AG04450 (cell line): Measurements from ENCODE around the gene GRB2. TPM values are rescaled to one million over a fixed set of nuclear protein-coding genes. Genes with fewer than 3 reads are reported as not detected.
"Not testable (repeated sequence)": the region's sequence is repeated elsewhere in the genome, so short reads cannot be mapped to it uniquely, and the experiment has no call there.

Source experiments
- CTCF ChIA-PET: fragments of 300-600, 350-600 bp; formaldehyde crosslinking; extraction: SDS; loops from one replicate; lab custom pipeline; 2022; ENCODE audit warnings: antibody characterized with exemption, inconsistent platforms; lab: Charles Lee
- POLR2A ChIA-PET: fragments of 350-600 bp; formaldehyde crosslinking; extraction: SDS; loops from one replicate; lab custom pipeline; 2021; ENCODE audit warnings: antibody characterized with exemption, inconsistent platforms; lab: Yijun Ruan, JAX
- DNase-seq: peaks from one replicate; pipeline ENCODE4 v3.0.0-alpha.2; 2011; ENCODE audit warnings: low read depth, low spot score
- H3K27ac ChIP-seq: one replicate; pipeline ENCODE4 v1.5.1; 2012; ENCODE audit warnings: low read depth, low read length, control low read depth
- H3K27me3 ChIP-seq: one replicate; pipeline ENCODE4 v1.6.0; 2012; ENCODE audit warnings: low read length; ENCODE audit not compliant: control insufficient read depth, insufficient read depth
- H3K4me3 ChIP-seq: 2 replicates; pipeline ENCODE4 v1.5.1; 2011; ENCODE audit warnings: mild to moderate bottlenecking, low read depth, low read length, control low read depth
- H3K9me3 ChIP-seq: 2 replicates; pipeline ENCODE4 v1.5.1; 2012; ENCODE audit warnings: low read length; ENCODE audit not compliant: control insufficient read depth, insufficient read depth
- CTCF ChIP-seq: IDR thresholded peaks from 2 replicates; pipeline ENCODE4 v1.5.1; 2011; ENCODE audit warnings: low read depth, low read length, control low read depth, inconsistent platforms
- polyA plus RNA-seq: library from polyadenylated mRNA; depleted of rRNA; stranded (reverse); fragments of >200 nt; gene quantifications from 2 replicates; pipeline ENCODE4 v1.2.3, GENCODE V29; 2011

Gene GRB2
- polyA plus RNA-seq, 1 experiment, result 63.8 TPM

- Histone ChIP-seq H3K27ac (no peak overlapping the region), H3K27me3 (no peaks in the 10 kb centered on the region), H3K4me3 (no peak overlapping the region), H3K9me3 (no peaks in the 10 kb centered on the region)
- ChIA-PET POLR2A (no interaction called here), CTCF (interaction anchor here (1.1 to 1.3 kb wide), 2 partner anchors 111 to 338 kb away, joined by 3 read pairs; partner anchors contain the start of gene SMIM5)
- no peak for DNase-seq
- TF ChIP-seq CTCF, result no peak
Measured at GRCh38 chr17:75295201-75296158, 110.0 kb downstream of the GRB2 start.

DNA sequence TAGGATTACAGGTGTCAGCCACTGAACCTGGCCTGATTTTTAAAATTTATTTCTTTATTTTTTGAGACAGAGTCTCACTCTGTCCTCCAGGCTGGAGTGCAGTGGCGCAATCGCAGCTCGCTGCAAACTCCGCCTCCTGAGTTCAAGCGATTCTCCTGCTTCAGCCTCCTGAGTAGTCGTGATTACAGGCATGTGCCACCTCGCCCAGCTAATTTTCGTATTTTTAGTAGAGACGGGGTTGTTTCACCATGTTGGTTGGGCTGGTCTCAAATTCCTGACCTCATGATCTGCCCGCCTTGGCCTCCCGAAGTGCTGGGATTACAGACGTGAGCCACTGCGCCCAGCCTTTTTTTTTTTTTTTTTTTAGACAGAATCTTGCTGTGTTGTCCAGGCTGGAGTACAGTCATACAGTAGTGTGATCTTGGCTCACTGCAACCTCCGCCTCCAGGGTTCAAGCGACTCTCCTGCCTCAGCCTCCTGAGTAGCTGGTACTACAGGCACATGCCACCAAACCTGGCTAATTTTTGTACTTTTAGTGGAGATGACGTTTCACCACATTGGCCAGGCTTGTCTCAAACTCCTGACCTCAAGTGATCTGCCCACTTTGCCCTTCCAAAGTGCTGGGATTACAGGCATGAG lies 112.5 kb downstream of the GRB2 start:
- ChIA-PET CTCF (interaction anchor here (1.5 kb wide), 1 partner anchor 22 kb away, joined by 6 read pairs; the partner anchor contains the start of gene MIF4GD), POLR2A (interaction anchor here (0.6 kb wide), 1 partner anchor 31 kb away, joined by 3 read pairs; no protein-coding TSS in a partner anchor)
- H3K27me3 ChIP-seq, DNase-seq, H3K9me3 ChIP-seq, H3K27ac ChIP-seq, H3K4me3 ChIP-seq: not testable (repeated sequence)

- Histone ChIP-seq H3K27me3 (no peaks in the 10 kb centered on the region), H3K9me3 (no peaks in the 10 kb centered on the region), H3K4me3 (peak overlapping the region; percentile 91), H3K27ac (peak overlapping the region; percentile 89)
- TF ChIP-seq CTCF, result peak; percentile 21; the same call in 1 of the 2 replicates
- ChIA-PET CTCF (interaction anchor here (0.8 to 2.0 kb wide), 6 partner anchors 13 to 122 kb away, joined by 3 to 22 read pairs (median 4); partner anchors contain the start of gene MIF4GD), POLR2A (interaction anchor here (0.6 to 1.4 kb wide), 8 partner anchors 10 to 249 kb away, joined by 3 to 24 read pairs (median 4); partner anchors contain the start of genes GGA3, GRB2 and MIF4GD)
- DNase-seq, result no peak
Measured at GRCh38 chr17:75289832-75290337, 115.6 kb downstream of the GRB2 start.

DNA sequence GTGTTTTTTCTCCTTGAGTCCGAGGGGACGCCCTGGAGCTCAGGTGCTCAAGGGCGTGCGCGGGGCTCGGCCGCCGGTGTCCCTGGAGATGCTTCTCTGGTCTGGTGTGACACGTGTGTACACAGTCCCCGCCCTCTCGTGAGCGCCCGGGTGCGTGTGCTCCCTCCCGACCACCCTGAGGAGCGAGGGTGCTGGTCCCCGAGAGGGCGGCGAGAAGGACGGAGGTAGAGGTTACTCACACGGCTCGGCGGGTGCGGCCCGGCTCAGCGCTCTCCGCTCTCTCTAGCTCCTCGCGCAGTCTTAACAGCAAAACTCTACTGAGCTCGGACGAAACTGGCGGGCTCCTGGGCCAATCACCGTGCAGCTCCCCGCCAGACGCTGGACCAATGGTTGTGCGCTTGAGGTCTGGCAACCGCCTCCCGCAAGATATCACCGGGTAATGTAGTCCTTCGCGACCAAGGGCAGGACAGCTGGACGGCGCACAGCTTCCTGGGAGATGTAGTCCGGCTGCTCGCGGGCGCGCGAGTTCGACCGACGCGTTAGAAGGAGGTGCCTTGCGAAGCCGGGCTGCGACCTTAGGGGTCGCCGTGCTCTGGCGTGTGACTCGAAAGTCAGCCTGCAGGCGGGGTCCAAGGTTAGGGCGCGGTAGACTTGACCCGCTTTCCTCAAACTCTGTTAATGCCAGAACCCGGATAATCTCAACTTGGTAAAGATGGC lies 116.2 kb downstream of the GRB2 start, which contains the start of gene SLC25A19:
TSS of gene SLC25A19 (minus strand) at position 319 of the 717 bp plus-strand sequence. CDS start 2,669 bp downstream, outside the sequence.
- no peak for TF ChIP-seq CTCF
- Histone ChIP-seq H3K4me3 (peak within 1 kb of the TSS; percentile 91), H3K27me3 (no peaks in the 10 kb centered on the region), H3K27ac (peak within 1 kb of the TSS; percentile 89), H3K9me3 (no peaks in the 10 kb centered on the region)
- peak; percentile 97 for DNase-seq
- ChIA-PET POLR2A (interaction anchor here (0.5 to 1.4 kb wide), 10 partner anchors 11 to 248 kb away, joined by 3 to 24 read pairs (median 4); partner anchors contain the start of genes GGA3, GRB2 and MIF4GD), CTCF (interaction anchor here (0.6 to 2.0 kb wide), 7 partner anchors 12 to 123 kb away, joined by 3 to 22 read pairs (median 3); partner anchors contain the start of gene MIF4GD)
